OCI-LY7 (cell line): ENCODE measurements around the gene FAM117A. TPM values are rescaled to one million over a fixed set of nuclear protein-coding genes. Genes with fewer than 3 reads are reported as not detected.

Experiments
- BruUV-seq: library from RNA; stranded (reverse); fragments of 400-500 nt; replicated peaks from 2 replicates; lab custom pipeline; 2021; lab: Mats Ljungman, UMichigan
- CTCF ChIA-PET: fragments of 300-600 bp; sonication (Branson Sonifier 250); formaldehyde crosslinking; loops from one replicate; lab custom pipeline; 2022; ENCODE audit warnings: antibody characterized with exemption; ENCODE audit not compliant: unreplicated experiment; lab: Charles Lee
- POLR2A ChIA-PET: fragments of 300-600 bp; sonication (Branson Sonifier 250); formaldehyde crosslinking; loops from one replicate; lab custom pipeline; 2022; ENCODE audit warnings: antibody characterized with exemption; lab: Charles Lee
- DNase-seq: peaks from one replicate; pipeline ENCODE4 v3.0.0-alpha.2; 2015; ENCODE audit warnings: low spot score
- H2AFZ ChIP-seq: fragments of 200-600 bp; sonication (generic), shearing (Covaris generic); 2 replicates; pipeline ENCODE4 v1.6.1; 2014; ENCODE audit warnings: mild to moderate bottlenecking, antibody characterized with exemption, low read length, moderate library complexity
- H3K27ac ChIP-seq: fragments of 200-600 bp; sonication (generic); 2 replicates; pipeline ENCODE4 v1.5.1; 2014; ENCODE audit warnings: mixed run types, low read depth, mild to moderate bottlenecking, moderate library complexity, low read length, inconsistent platforms; ENCODE audit not compliant: poor library complexity, severe bottlenecking
- H3K36me3 ChIP-seq: fragments of 200-600 bp; sonication (generic); 2 replicates; pipeline ENCODE4 v1.6.1; 2014; ENCODE audit warnings: mild to moderate bottlenecking, antibody characterized with exemption, low read length, moderate library complexity, mixed read lengths; ENCODE audit not compliant: insufficient read depth
- H3K4me1 ChIP-seq: fragments of 200-600 bp; sonication (generic); 2 replicates; pipeline ENCODE4 v1.5.1; 2014; ENCODE audit warnings: mild to moderate bottlenecking, low read length; ENCODE audit not compliant: insufficient read depth, poor library complexity, severe bottlenecking
- H3K4me2 ChIP-seq: fragments of 200-600 bp; sonication (generic); 2 replicates; pipeline ENCODE4 v1.6.1; 2014; ENCODE audit warnings: mild to moderate bottlenecking, low read length
- H3K4me3 ChIP-seq: fragments of 200-600 bp; sonication (generic); 2 replicates; pipeline ENCODE4 v1.5.1; 2014; ENCODE audit warnings: mild to moderate bottlenecking, low read depth, low read length; ENCODE audit not compliant: poor library complexity, severe bottlenecking
- H3K79me2 ChIP-seq: fragments of 200-600 bp; sonication (generic); 2 replicates; pipeline ENCODE4 v1.6.1; 2016; ENCODE audit warnings: low read depth, mild to moderate bottlenecking, low read length, moderate library complexity, mixed read lengths; ENCODE audit not compliant: insufficient read depth
- H3K9me2 ChIP-seq: fragments of 200-600 bp; sonication (generic); 2 replicates; pipeline ENCODE4 v1.6.1; 2016; ENCODE audit warnings: mild to moderate bottlenecking, low read length, mixed read lengths; ENCODE audit not compliant: insufficient read depth
- H3K9me3 ChIP-seq: fragments of 200-600 bp; sonication (generic); 2 replicates; pipeline ENCODE4 v1.6.1; 2014; ENCODE audit warnings: mild to moderate bottlenecking, mixed run types, low read length, mixed read lengths
- H4K20me1 ChIP-seq: fragments of 200-600 bp; sonication (generic); 2 replicates; pipeline ENCODE4 v1.6.1; 2014; ENCODE audit warnings: mild to moderate bottlenecking, antibody characterized with exemption, low read length, moderate library complexity, mixed read lengths; ENCODE audit not compliant: insufficient read depth
- CTCF ChIP-seq: fragments of 200-600 bp; sonication (generic); conservative IDR thresholded peaks from 2 replicates; pipeline ENCODE4 v1.5.1; 2014; ENCODE audit warnings: mild to moderate bottlenecking, antibody characterized with exemption, low read length, moderate library complexity, mixed read lengths
- EZH2phosphoT487 ChIP-seq: fragments of 200-600 bp; sonication (generic); IDR thresholded peaks from 2 replicates; pipeline ENCODE4 v1.6.1; 2018; ENCODE audit warnings: low read depth, borderline replicate concordance, mild to moderate bottlenecking, mixed run types, antibody characterized with exemption, low read length, moderate library complexity, mixed read lengths
- intact Hi-C: fragments of 100-400 bp; cut with micrococcal nuclease; formaldehyde crosslinking; loops from one replicate; pipeline ENCODE4 v1.10.0; 2022; ENCODE audit not compliant: unreplicated experiment
- total RNA-seq, 2 experiments: library from RNA; depleted of rRNA in 1 of 2; stranded (reverse); fragments of >200 nt in 1 of 2; shearing (Covaris generic) in 1 of 2; gene quantifications; 2 replicates each; pipeline ENCODE4 v1.2.3, GENCODE V29; 2014 to 2022

Gene FAM117A
- total RNA-seq, 2 experiments from 2014 or later: 40.4 to 44.3 TPM

- Histone ChIP-seq H3K79me2 (no peaks in the 10 kb centered on the region), H3K27ac (no peak overlapping the region), H3K9me2 (no peaks in the 10 kb centered on the region), H2AFZ (no peak overlapping the region), H3K9me3 (no peaks in the 10 kb centered on the region), H3K36me3 (no peaks in the 10 kb centered on the region), H3K4me2 (no peak overlapping the region), H3K4me1 (no peaks in the 10 kb centered on the region), H3K4me3 (no peak overlapping the region), H4K20me1 (no peaks in the 10 kb centered on the region)
- CTCF ChIA-PET: interaction anchor here (1.7 kb wide), 1 partner anchor 56 kb away, joined by 4 read pairs; no protein-coding TSS in a partner anchor
- BruUV-seq: no TSS peak
- TF ChIP-seq EZH2phosphoT487 (no peak), CTCF (no peak)
- intact Hi-C loops: no loop called here
- no peak for DNase-seq
- POLR2A ChIA-PET: interaction anchor here (0.6 to 1.1 kb wide), 2 partner anchors 13 to 100 kb away, joined by 3 read pairs; partner anchors contain the start of gene FAM117A
Observed at GRCh38 chr17:49777563-49777962, 13.6 kb upstream of the FAM117A start.

GRCh38 chr17:49776551-49777300 is 12.8 kb upstream of the FAM117A start:
- no peaks in the 10 kb centered on the region for H4K20me1 ChIP-seq
- intact Hi-C loops: no loop called here
- H3K27ac ChIP-seq: no peak overlapping the region
- H3K4me3 ChIP-seq: no peak overlapping the region
- no peaks in the 10 kb centered on the region for H3K36me3 ChIP-seq
- ChIA-PET CTCF (interaction anchor here (1.4 to 1.7 kb wide), 2 partner anchors 13 to 55 kb away, joined by 4 read pairs; partner anchors contain the start of gene FAM117A), POLR2A (interaction anchor here (0.6 to 1.1 kb wide), 2 partner anchors 11 to 12 kb away, joined by 3 to 6 read pairs; partner anchors contain the start of gene FAM117A)
- no TSS peak for BruUV-seq
- H3K9me2 ChIP-seq: no peaks in the 10 kb centered on the region
- no peaks in the 10 kb centered on the region for H3K4me1 ChIP-seq
- H2AFZ ChIP-seq: no peak overlapping the region
- DNase-seq: no peak
- H3K4me2 ChIP-seq: no peak overlapping the region
- no peaks in the 10 kb centered on the region for H3K9me3 ChIP-seq
- TF ChIP-seq EZH2phosphoT487 (no peak), CTCF (no peak)
- no peaks in the 10 kb centered on the region for H3K79me2 ChIP-seq
